NT2/D1 (cell line): ENCODE measurements around the gene MYO5B.

ENCODE experiments used
- DNase-seq: peaks from one replicate; pipeline ENCODE4 v3.0.0-alpha.2; 2011; ENCODE audit warnings: low read depth, low spot score
- H3K27me3 ChIP-seq: 2 replicates; pipeline ENCODE4 v1.6.0; 2011; ENCODE audit warnings: mild to moderate bottlenecking; ENCODE audit not compliant: insufficient read length, insufficient read depth
- H3K36me3 ChIP-seq: 2 replicates; pipeline ENCODE4 v1.6.1; 2011; ENCODE audit warnings: mild to moderate bottlenecking, low read length, mixed read lengths; ENCODE audit not compliant: insufficient read depth, insufficient read length
- H3K4me1 ChIP-seq: 2 replicates; pipeline ENCODE4 v1.5.1; 2011; ENCODE audit not compliant: insufficient read depth, insufficient read length
- H3K4me3 ChIP-seq: 2 replicates; pipeline ENCODE4 v1.5.1; 2011; ENCODE audit warnings: low read depth; ENCODE audit not compliant: insufficient read length
- H3K9ac ChIP-seq: 2 replicates; pipeline ENCODE4 v1.6.0; 2011; ENCODE audit warnings: low read depth; ENCODE audit not compliant: insufficient read length
- H3K9me3 ChIP-seq: 2 replicates; pipeline ENCODE4 v1.5.1; 2011; ENCODE audit warnings: mild to moderate bottlenecking, low read length; ENCODE audit not compliant: insufficient read depth
- SUZ12 ChIP-seq: IDR thresholded peaks from 2 replicates; pipeline ENCODE4 v1.6.1; 2011; ENCODE audit not compliant: insufficient read length, insufficient read depth; ENCODE audit errors: extremely low read depth
- YY1 ChIP-seq: IDR thresholded peaks from 2 replicates; pipeline ENCODE4 v1.6.1; 2011; ENCODE audit not compliant: insufficient read length, insufficient read depth
- ZNF274 ChIP-seq: IDR thresholded peaks from 2 replicates; pipeline ENCODE4 v1.6.1; 2011; ENCODE audit warnings: mild to moderate bottlenecking, low read depth, low read length

The MYO5B gene

GRCh38 chr18:50115095-50115494 is 79.9 kb downstream of the MYO5B start:
- Histone ChIP-seq H3K4me3 (no peak overlapping the region), H3K36me3 (no peaks in the 10 kb centered on the region), H3K9ac (no peak overlapping the region), H3K4me1 (peaks cover 4% of the 10 kb centered on the region), H3K27me3 (no peaks in the 10 kb centered on the region), H3K9me3 (no peaks in the 10 kb centered on the region)
- DNase-seq = no peak
- TF ChIP-seq ZNF274 (no peak), YY1 (no peak), SUZ12 (no peak)

- no peak overlapping the region for H3K4me3 ChIP-seq
- no peaks in the 10 kb centered on the region for H3K27me3 ChIP-seq
- no peaks in the 10 kb centered on the region for H3K36me3 ChIP-seq
- H3K9ac ChIP-seq = no peak overlapping the region
- no peaks in the 10 kb centered on the region for H3K9me3 ChIP-seq
- no peak for DNase-seq
- TF ChIP-seq ZNF274 = no peak
- TF ChIP-seq YY1 = no peak
- TF ChIP-seq SUZ12 = no peak
- peaks cover 4% of the 10 kb centered on the region for H3K4me1 ChIP-seq
Observed at GRCh38 chr18:50114448-50114847, 80.5 kb downstream of the MYO5B start.

GRCh38 chr18:50113726-50114125 is 81.2 kb downstream of the MYO5B start:
- Histone ChIP-seq H3K27me3 (no peaks in the 10 kb centered on the region), H3K9me3 (no peaks in the 10 kb centered on the region), H3K36me3 (no peaks in the 10 kb centered on the region), H3K9ac (no peak overlapping the region), H3K4me1 (peaks cover 4% of the 10 kb centered on the region), H3K4me3 (no peak overlapping the region)
- DNase-seq = no peak
- no peak for TF ChIP-seq SUZ12
- TF ChIP-seq ZNF274 = no peak
- TF ChIP-seq YY1 = no peak

- no peak for DNase-seq
- Histone ChIP-seq H3K36me3 (no peaks in the 10 kb centered on the region), H3K4me3 (no peak overlapping the region), H3K9ac (no peak overlapping the region), H3K4me1 (peaks cover 4% of the 10 kb centered on the region), H3K27me3 (no peaks in the 10 kb centered on the region), H3K9me3 (no peaks in the 10 kb centered on the region)
- TF ChIP-seq SUZ12 (no peak), ZNF274 (no peak), YY1 (no peak)
Observed at GRCh38 chr18:50111398-50111797, 83.5 kb downstream of the MYO5B start.

GRCh38 chr18:50107468-50107977 is 87.4 kb downstream of the MYO5B start:
- no peaks in the 10 kb centered on the region for H3K9me3 ChIP-seq
- H3K27me3 ChIP-seq = no peaks in the 10 kb centered on the region
- no peak for DNase-seq
- no peak overlapping the region for H3K9ac ChIP-seq
- no peaks in the 10 kb centered on the region for H3K4me1 ChIP-seq
- TF ChIP-seq SUZ12 (no peak), YY1 (no peak), ZNF274 (no peak)
- H3K4me3 ChIP-seq = no peak overlapping the region
- H3K36me3 ChIP-seq = no peaks in the 10 kb centered on the region

GRCh38 chr18:50105027-50105426 is 89.9 kb downstream of the MYO5B start:
- no peak for DNase-seq

GRCh38 chr18:50104421-50104820 is 90.5 kb downstream of the MYO5B start:
- H3K4me3 ChIP-seq = no peak overlapping the region
- no peak for DNase-seq
- no peaks in the 10 kb centered on the region for H3K27me3 ChIP-seq
- no peaks in the 10 kb centered on the region for H3K9me3 ChIP-seq
- TF ChIP-seq YY1 (no peak), SUZ12 (no peak), ZNF274 (no peak)
- no peak overlapping the region for H3K9ac ChIP-seq
- no peaks in the 10 kb centered on the region for H3K36me3 ChIP-seq
- no peaks in the 10 kb centered on the region for H3K4me1 ChIP-seq

More at GRCh38 chr18:50105027-50105426, 89.9 kb downstream of the MYO5B start:
- no peaks in the 10 kb centered on the region for H3K27me3 ChIP-seq
- no peaks in the 10 kb centered on the region for H3K4me1 ChIP-seq
- H3K9me3 ChIP-seq = no peaks in the 10 kb centered on the region
- TF ChIP-seq SUZ12 (no peak), YY1 (no peak), ZNF274 (no peak)
- no peak overlapping the region for H3K4me3 ChIP-seq
- H3K36me3 ChIP-seq = no peaks in the 10 kb centered on the region
- H3K9ac ChIP-seq = no peak overlapping the region

- no peaks in the 10 kb centered on the region for H3K4me1 ChIP-seq
- no peak overlapping the region for H3K9ac ChIP-seq
- no peaks in the 10 kb centered on the region for H3K9me3 ChIP-seq
- TF ChIP-seq SUZ12 = no peak
- TF ChIP-seq YY1 = no peak
- no peak for TF ChIP-seq ZNF274
- no peaks in the 10 kb centered on the region for H3K27me3 ChIP-seq
- H3K4me3 ChIP-seq = no peak overlapping the region
- no peaks in the 10 kb centered on the region for H3K36me3 ChIP-seq
- DNase-seq = no peak
Observed at GRCh38 chr18:50099725-50100407, 95.1 kb downstream of the MYO5B start.
